ENCODE data around the gene ARHGEF10L.

The ARHGEF10L gene

GRCh38 chr1:17689011-17689410 lies 149.5 kb downstream of the ARHGEF10L start:
- no peak for DNase-seq (ENCODE audit: low spot score)
- TF ChIP-seq CTCF (IDR thresholded peaks at IDR 0.05; ENCODE audit: extremely low read depth, missing control alignments), result no peak

- DNase-seq (ENCODE audit: low spot score), result no peak
- no peak for TF ChIP-seq CTCF (IDR thresholded peaks at IDR 0.05; ENCODE audit: extremely low read depth, missing control alignments)
These were observed 151.6 kb downstream of the ARHGEF10L start for GRCh38 chr1:17690906-17691634.

DNA sequence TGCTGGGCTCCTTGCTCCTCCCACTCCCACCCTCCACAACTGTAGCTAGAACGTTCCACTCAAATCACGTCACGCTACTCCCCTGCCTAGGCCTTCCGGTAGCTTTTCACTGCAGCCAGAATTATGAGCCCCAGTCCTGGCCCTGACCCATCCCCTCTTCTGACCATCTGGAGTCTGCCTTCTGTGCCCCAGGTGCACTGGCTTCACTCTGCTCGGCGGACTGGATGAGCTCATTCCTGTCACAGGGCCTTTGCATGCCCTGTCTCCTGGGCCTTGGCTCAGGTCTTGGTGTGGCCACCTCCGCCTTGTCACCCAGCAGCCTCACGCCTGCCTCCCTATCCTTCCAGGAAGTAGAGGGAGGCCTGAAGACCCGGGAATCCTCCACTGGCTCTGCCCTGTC lies 153.1 kb downstream of the ARHGEF10L start:
- TF ChIP-seq CTCF (IDR thresholded peaks at IDR 0.05; ENCODE audit: extremely low read depth, missing control alignments), result no peak
- DNase-seq (ENCODE audit: low spot score), result no peak

DNA sequence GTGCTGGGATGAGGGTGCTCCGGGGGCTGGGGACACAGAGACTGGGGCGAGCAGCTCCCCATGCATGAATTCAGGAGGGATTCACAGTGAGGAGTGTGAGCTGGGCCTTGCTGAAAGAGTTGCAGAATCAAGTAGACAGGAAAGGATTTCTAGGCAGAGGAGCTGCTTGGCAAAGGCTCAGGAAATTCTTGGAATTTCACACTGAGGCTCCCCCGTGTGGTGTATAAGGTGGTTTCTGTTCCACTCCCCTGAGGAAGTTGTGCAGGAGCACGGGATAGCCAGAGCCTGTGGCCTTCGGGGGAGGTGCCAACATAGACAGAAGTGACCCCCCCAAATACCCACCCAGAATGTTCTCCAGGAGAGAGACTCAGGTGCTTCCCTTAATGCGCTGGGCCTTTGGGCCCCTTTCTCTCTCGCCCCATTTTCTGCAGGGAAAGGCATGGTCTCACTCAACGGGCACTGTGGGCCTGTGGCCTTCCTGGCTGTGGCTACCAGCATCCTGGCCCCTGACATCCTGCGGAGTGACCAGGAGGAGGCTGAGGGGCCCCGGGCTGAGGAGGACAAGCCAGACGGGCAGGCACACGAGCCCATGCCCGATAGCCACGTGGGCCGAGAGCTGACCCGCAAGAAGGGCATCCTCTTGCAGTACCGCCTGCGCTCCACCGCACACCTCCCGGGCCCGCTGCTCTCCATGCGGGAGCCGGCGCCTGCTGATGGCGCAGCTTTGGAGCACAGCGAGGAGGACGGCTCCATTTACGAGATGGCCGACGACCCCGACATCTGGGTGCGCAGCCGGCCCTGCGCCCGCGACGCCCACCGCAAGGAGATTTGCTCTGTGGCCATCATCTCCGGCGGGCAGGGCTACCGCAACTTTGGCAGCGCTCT lies 157.2 kb downstream of the ARHGEF10L start:
- no peak for DNase-seq (ENCODE audit: low spot score)
- no peak for TF ChIP-seq CTCF (IDR thresholded peaks at IDR 0.05; ENCODE audit: extremely low read depth, missing control alignments)

DNA sequence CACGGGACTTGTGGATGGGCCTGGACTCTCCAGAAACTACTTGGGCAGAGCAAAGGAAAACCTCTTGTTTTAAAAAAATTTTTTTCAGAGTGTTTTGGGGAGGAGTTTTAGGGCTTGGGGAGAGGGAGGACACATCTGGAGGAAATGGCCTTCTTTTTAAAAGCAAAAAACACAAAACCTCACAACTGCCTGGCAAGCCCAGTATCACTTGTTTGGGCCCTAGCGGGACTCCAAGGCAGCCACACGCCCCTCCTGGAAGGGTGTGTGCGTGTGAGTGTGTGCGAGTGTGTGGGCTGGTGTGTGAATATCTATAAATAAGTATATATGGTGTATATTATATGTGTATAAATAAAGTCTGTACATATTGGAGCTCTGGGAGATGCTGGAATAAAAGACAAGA lies 158.0 kb downstream of the ARHGEF10L start:
- DNase-seq (ENCODE audit: low spot score), result no peak
- no peak for TF ChIP-seq CTCF (IDR thresholded peaks at IDR 0.05; ENCODE audit: extremely low read depth, missing control alignments)

DNA sequence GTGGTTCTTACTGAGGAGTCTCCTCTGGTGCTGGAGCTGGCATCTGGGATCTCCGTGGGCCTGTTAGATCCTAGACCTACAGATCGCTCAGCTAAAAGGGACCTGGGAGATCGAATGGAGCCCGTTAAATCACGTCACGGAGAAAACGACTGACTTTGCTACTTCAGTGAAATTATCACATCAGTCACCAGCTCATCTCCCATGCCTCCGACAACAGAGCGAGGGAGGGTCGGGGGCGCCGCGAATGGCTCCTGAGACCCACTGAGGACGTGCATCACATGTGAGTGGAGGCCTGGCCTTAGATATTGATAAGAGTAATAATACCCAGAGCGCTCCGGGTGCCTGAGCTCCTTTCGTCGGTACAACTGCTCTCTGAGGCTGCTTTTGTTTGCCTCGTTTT lies 160.1 kb downstream of the ARHGEF10L start:
- no peak for DNase-seq (ENCODE audit: low spot score)
- TF ChIP-seq CTCF (IDR thresholded peaks at IDR 0.05; ENCODE audit: extremely low read depth, missing control alignments), result no peak

All from GM20000 (cell line).